ENCODE results near the gene PRR35. TPM values are rescaled to one million over a fixed set of nuclear protein-coding genes. Genes with fewer than 3 reads are reported as not detected.
A peak's percentile ranks its signal among the peaks of the same experiment; 100 is the strongest.

Gene PRR35
- total RNA-seq, 2 experiments from 2014 or later = not detected

- no peaks in the 10 kb centered on the region for H3K36me3 Mint-ChIP-seq (ENCODE audit: low read depth)
- DNase-seq = no peak
- CTCF ChIA-PET = no interaction called here
- no peak overlapping the region for H3K27ac Mint-ChIP-seq
- intact Hi-C loops (cut with micrococcal nuclease) = loop anchor here (2.0 kb wide), 1 partner anchor 23 kb away; no protein-coding TSS in a partner anchor
- peaks cover 18% of the 10 kb centered on the region for H3K4me1 Mint-ChIP-seq (ENCODE audit: low read depth)
- H3K27me3 Mint-ChIP-seq (ENCODE audit: low read depth) = no peaks in the 10 kb centered on the region
- no peaks in the 10 kb centered on the region for H3K9me3 Mint-ChIP-seq
- no peak overlapping the region for H3K4me3 Mint-ChIP-seq
These were observed 5.5 kb downstream of the PRR35 start for GRCh38 chr16:565419-566330.

GRCh38 chr16:566475-567372 is 6.5 kb downstream of the PRR35 start, which contains the start of gene NHLRC4:
TSS of gene NHLRC4 (plus strand) at chr16:567005. CDS start at chr16:568048, 1,043 bp downstream.
- CTCF ChIA-PET = interaction anchor here (1.0 kb wide), 1 partner anchor 13 kb away, joined by 4 read pairs; no protein-coding TSS in a partner anchor
- Mint-ChIP-seq H3K9me3 (no peaks in the 10 kb centered on the region), H3K4me3 (peak within 1 kb of the TSS; percentile 39), H3K27ac (peak within 1 kb of the TSS; percentile 78), H3K36me3 (ENCODE audit: low read depth) (no peaks in the 10 kb centered on the region), H3K27me3 (ENCODE audit: low read depth) (no peaks in the 10 kb centered on the region), H3K4me1 (ENCODE audit: low read depth) (peaks cover 28% of the 10 kb centered on the region)
- peak; percentile 74 for DNase-seq
- intact Hi-C loops (cut with micrococcal nuclease) = loop anchor here (2.0 kb wide), 1 partner anchor 22 kb away; no protein-coding TSS in a partner anchor

GRCh38 chr16:567373-568256 is 7.4 kb downstream of the PRR35 start:
- H3K4me1 Mint-ChIP-seq (ENCODE audit: low read depth) = peaks cover 29% of the 10 kb centered on the region
- H3K9me3 Mint-ChIP-seq = no peaks in the 10 kb centered on the region
- no peaks in the 10 kb centered on the region for H3K27me3 Mint-ChIP-seq (ENCODE audit: low read depth)
- peak overlapping the region; percentile 39 for H3K4me3 Mint-ChIP-seq
- H3K27ac Mint-ChIP-seq = peak overlapping the region; percentile 78
- H3K36me3 Mint-ChIP-seq (ENCODE audit: low read depth) = no peaks in the 10 kb centered on the region
- intact Hi-C loops (cut with micrococcal nuclease) = loop anchor here (2.0 kb wide), 1 partner anchor 21 kb away; no protein-coding TSS in a partner anchor
- DNase-seq = no peak
- CTCF ChIA-PET = interaction anchor here (1.0 kb wide), 1 partner anchor 12 kb away, joined by 4 read pairs; no protein-coding TSS in a partner anchor

DNA sequence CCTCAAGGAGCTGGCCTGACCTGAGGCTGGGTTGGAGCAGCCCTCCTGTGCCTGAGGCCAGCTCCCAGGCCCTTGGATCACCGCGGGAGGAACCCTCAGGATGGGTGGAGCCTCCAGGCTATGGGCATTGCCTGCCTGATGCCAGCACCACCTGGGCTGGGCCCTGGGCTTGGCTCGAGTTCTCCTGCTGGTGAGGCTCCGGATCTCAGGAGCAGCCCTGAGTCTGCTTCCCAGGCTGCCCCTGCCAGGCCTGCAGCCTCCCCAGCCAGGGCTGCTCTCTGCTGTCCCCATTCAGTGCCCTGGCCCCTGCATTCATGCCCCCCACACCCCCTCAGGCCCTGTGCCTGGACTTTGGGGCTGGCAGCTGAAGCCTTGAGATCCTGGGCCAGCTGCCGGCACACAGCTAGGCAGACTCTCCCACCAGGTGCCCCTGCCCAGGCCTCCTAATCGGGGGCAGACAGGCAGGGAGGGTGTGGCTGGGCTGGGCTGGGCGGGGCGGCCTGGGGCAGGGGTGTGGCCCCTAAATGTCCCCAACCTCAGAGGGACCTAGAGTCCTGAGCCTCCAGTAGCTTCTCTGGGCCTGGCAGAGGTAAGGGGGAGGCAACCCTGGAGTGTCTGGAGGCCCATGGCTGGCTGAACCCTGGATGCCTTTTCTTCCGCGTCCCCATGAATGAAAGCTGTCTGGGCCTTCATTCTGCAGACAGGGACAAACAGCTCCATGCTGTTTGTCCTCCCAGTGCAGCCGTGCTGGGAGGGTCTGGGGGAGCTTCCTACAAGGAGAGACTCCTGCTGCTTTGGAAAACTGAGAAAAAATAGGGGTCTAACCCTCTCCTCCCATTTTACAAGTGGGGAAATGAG is 8.4 kb downstream of the PRR35 start:
- H3K4me3 Mint-ChIP-seq = peak overlapping the region; percentile 86
- intact Hi-C loops (cut with micrococcal nuclease) = loop anchor here (1.0 kb wide), 1 partner anchor 41 kb away; the partner anchor contains the start of gene CAPN15

GRCh38 chr16:569445-570254 is 9.5 kb downstream of the PRR35 start, which contains the start of gene PIGQ:
TSS of gene PIGQ (plus strand) at chr16:569968. CDS start at chr16:574075, 4,107 bp downstream.
- Mint-ChIP-seq H3K27me3 (ENCODE audit: low read depth) (no peaks in the 10 kb centered on the region), H3K36me3 (ENCODE audit: low read depth) (no peaks in the 10 kb centered on the region), H3K4me3 (peak within 1 kb of the TSS; percentile 86), H3K27ac (peak within 1 kb of the TSS; percentile 90), H3K9me3 (no peaks in the 10 kb centered on the region), H3K4me1 (ENCODE audit: low read depth) (peaks cover 29% of the 10 kb centered on the region)
- peak; percentile 67 for DNase-seq
- intact Hi-C loops (cut with micrococcal nuclease) = loop anchor here (1.0 kb wide), 2 partner anchors 20 to 42 kb away; partner anchors contain the start of gene CAPN15
- CTCF ChIA-PET = no interaction called here

More for the DNA sequence above, 8.4 kb downstream of the PRR35 start:
- H3K9me3 Mint-ChIP-seq = no peaks in the 10 kb centered on the region
- H3K27me3 Mint-ChIP-seq (ENCODE audit: low read depth) = no peaks in the 10 kb centered on the region
- no peaks in the 10 kb centered on the region for H3K36me3 Mint-ChIP-seq (ENCODE audit: low read depth)
- CTCF ChIA-PET = no interaction called here
- DNase-seq = no peak
- peak overlapping the region; percentile 90 for H3K27ac Mint-ChIP-seq
- H3K4me1 Mint-ChIP-seq (ENCODE audit: low read depth) = peaks cover 29% of the 10 kb centered on the region

- Mint-ChIP-seq H3K9me3 (no peaks in the 10 kb centered on the region), H3K4me1 (ENCODE audit: low read depth) (peaks cover 19% of the 10 kb centered on the region), H3K27me3 (ENCODE audit: low read depth) (no peaks in the 10 kb centered on the region), H3K27ac (no peak overlapping the region), H3K36me3 (ENCODE audit: low read depth) (no peaks in the 10 kb centered on the region), H3K4me3 (no peak overlapping the region)
- DNase-seq = no peak
- CTCF ChIA-PET = no interaction called here
- intact Hi-C loops (cut with micrococcal nuclease) = no loop called here
These were observed 12.9 kb downstream of the PRR35 start for GRCh38 chr16:572865-573650.

DNA sequence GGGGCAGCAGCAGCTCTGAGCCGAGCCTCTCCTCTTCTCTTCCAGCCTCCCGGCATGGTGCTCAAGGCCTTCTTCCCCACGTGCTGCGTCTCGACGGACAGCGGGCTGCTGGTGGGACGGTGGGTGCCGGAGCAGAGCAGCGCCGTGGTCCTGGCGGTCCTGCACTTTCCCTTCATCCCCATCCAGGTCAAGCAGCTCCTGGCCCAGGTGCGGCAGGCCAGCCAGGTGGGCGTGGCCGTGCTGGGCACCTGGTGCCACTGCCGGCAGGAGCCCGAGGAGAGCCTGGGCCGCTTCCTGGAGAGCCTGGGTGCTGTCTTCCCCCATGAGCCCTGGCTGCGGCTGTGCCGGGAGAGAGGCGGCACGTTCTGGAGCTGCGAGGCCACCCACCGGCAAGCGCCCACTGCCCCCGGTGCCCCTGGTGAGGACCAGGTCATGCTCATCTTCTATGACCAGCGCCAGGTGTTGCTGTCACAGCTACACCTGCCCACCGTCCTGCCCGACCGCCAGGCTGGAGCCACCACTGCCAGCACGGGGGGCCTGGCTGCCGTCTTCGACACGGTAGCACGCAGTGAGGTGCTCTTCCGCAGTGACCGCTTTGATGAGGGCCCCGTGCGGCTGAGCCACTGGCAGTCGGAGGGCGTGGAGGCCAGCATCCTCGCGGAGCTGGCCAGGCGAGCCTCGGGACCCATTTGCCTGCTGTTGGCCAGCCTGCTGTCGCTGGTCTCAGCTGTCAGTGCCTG is 14.0 kb downstream of the PRR35 start:
- H3K9me3 Mint-ChIP-seq = no peaks in the 10 kb centered on the region
- H3K27ac Mint-ChIP-seq = no peak overlapping the region
- intact Hi-C loops (cut with micrococcal nuclease) = no loop called here
- H3K4me3 Mint-ChIP-seq = no peak overlapping the region
- peaks cover 18% of the 10 kb centered on the region for H3K4me1 Mint-ChIP-seq (ENCODE audit: low read depth)
- CTCF ChIA-PET = no interaction called here
- H3K27me3 Mint-ChIP-seq (ENCODE audit: low read depth) = no peaks in the 10 kb centered on the region
- no peak for DNase-seq
- no peaks in the 10 kb centered on the region for H3K36me3 Mint-ChIP-seq (ENCODE audit: low read depth)

GRCh38 chr16:575354-576196 is 15.4 kb downstream of the PRR35 start:
- CTCF ChIA-PET = no interaction called here
- H3K4me1 Mint-ChIP-seq (ENCODE audit: low read depth) = peaks cover 15% of the 10 kb centered on the region
- H3K4me3 Mint-ChIP-seq = no peak overlapping the region
- H3K9me3 Mint-ChIP-seq = no peaks in the 10 kb centered on the region
- no peak for DNase-seq
- no peak overlapping the region for H3K27ac Mint-ChIP-seq
- intact Hi-C loops (cut with micrococcal nuclease) = loop anchor here (5.0 kb wide), 1 partner anchor 183 kb away; no protein-coding TSS in a partner anchor
- no peaks in the 10 kb centered on the region for H3K36me3 Mint-ChIP-seq (ENCODE audit: low read depth)
- no peaks in the 10 kb centered on the region for H3K27me3 Mint-ChIP-seq (ENCODE audit: low read depth)

All from activated naive CD4-positive, alpha-beta T cell treated with anti-CD3 and anti-CD28 coated beads for 36 hours (primary cell).